Liver (tissue), 9 donors: ENCODE results near the gene GRK5. TPM values are rescaled to one million over a fixed set of nuclear protein-coding genes. Genes with fewer than 3 reads are reported as not detected.
"Not testable (repeated sequence)": the region's sequence is repeated elsewhere in the genome, so short reads cannot be mapped to it uniquely, and the experiment has no call there.

Experiments
- DNase-seq: peaks from one replicate; pipeline ENCODE4 v3.0.0-alpha.2; 2017; ENCODE audit warnings: low spot score
- H3K27ac ChIP-seq, 2 donors: one replicate each; pipeline ENCODE4 v1.7.0; 2013; ENCODE audit warnings: inconsistent platforms in 2 of 2, low read length in 2 of 2, control low read depth in 1 of 2, low read depth in 1 of 2, mild to moderate bottlenecking in 1 of 2
- H3K27me3 ChIP-seq, 4 donors: one replicate each; pipeline versions ENCODE4 v1.6.1 to v1.7.0; 2013; ENCODE audit warnings: low read length in 3 of 4, inconsistent platforms in 1 of 4, mild to moderate bottlenecking in 1 of 4, moderate library complexity in 1 of 4; ENCODE audit not compliant: control insufficient read depth in 4 of 4, insufficient read depth in 4 of 4
- H3K36me3 ChIP-seq, 4 donors: one replicate each; pipeline versions ENCODE4 v1.6.1 to v1.7.0; 2013; ENCODE audit warnings: low read length in 3 of 4, mild to moderate bottlenecking in 3 of 4, low read depth in 1 of 4, moderate library complexity in 1 of 4; ENCODE audit not compliant: control insufficient read depth in 4 of 4, insufficient read depth in 3 of 4
- H3K4me1 ChIP-seq, 4 donors: one replicate each; pipeline versions ENCODE4 v1.6.1 to v1.7.0; 2013; ENCODE audit warnings: low read length in 3 of 4, mild to moderate bottlenecking in 3 of 4, moderate library complexity in 1 of 4; ENCODE audit not compliant: control insufficient read depth in 4 of 4, insufficient read depth in 4 of 4
- H3K4me3 ChIP-seq, 3 donors: one replicate each; pipeline versions ENCODE4 v1.6.1 to v1.7.0; 2013; ENCODE audit warnings: low read length in 3 of 3, control low read depth in 1 of 3, low read depth in 1 of 3, mild to moderate bottlenecking in 1 of 3
- H3K9ac ChIP-seq, 2 donors: one replicate each; pipeline ENCODE4 v1.7.0; 2013; ENCODE audit warnings: low read length in 2 of 2, mild to moderate bottlenecking in 2 of 2, moderate library complexity in 2 of 2, control low read depth in 1 of 2, low read depth in 1 of 2
- H3K9me3 ChIP-seq, 4 donors: one replicate each; pipeline versions ENCODE4 v1.6.1 to v1.7.0; 2013; ENCODE audit warnings: low read length in 3 of 4; ENCODE audit not compliant: control insufficient read depth in 4 of 4
- CTCF ChIP-seq: fragments of 150-350 bp; IDR thresholded peaks from 2 replicates; pipeline ENCODE4 v1.5.1; 2017; ENCODE audit warnings: improper control_type of control experiment, low read depth, low read length; ENCODE audit not compliant: missing input control
- FOXA1 ChIP-seq: IDR thresholded peaks from 2 replicates; pipeline ENCODE4 v1.6.1; 2016; ENCODE audit warnings: antibody characterized with exemption
- FOXA2 ChIP-seq: IDR thresholded peaks from 2 replicates; pipeline ENCODE4 v1.6.1; 2016; ENCODE audit warnings: antibody characterized with exemption
- GABPA ChIP-seq, 2 donors: IDR thresholded peaks in 1 of 2; conservative IDR thresholded peaks in 1 of 2; 2 replicates each; pipeline ENCODE4 v1.6.1; 2016; ENCODE audit warnings: antibody characterized with exemption in 2 of 2, mild to moderate bottlenecking in 1 of 2, moderate library complexity in 1 of 2
- HNF4A ChIP-seq, 2 donors: conservative IDR thresholded peaks; 2 replicates each; pipeline ENCODE4 v1.6.1; 2016; ENCODE audit warnings: antibody characterized with exemption in 2 of 2, mild to moderate bottlenecking in 2 of 2
- HNF4G ChIP-seq: IDR thresholded peaks from 2 replicates; pipeline ENCODE4 v1.6.1; 2016; ENCODE audit warnings: antibody characterized with exemption
- JUND ChIP-seq, 2 donors: IDR thresholded peaks; 2 replicates each; pipeline ENCODE4 v1.6.1; 2016; ENCODE audit warnings: antibody characterized with exemption in 2 of 2
- MAX ChIP-seq: IDR thresholded peaks from 2 replicates; pipeline ENCODE4 v1.6.1; 2016; ENCODE audit warnings: antibody characterized with exemption
- NR2F2 ChIP-seq: IDR thresholded peaks from 2 replicates; pipeline ENCODE4 v1.6.1; 2016; ENCODE audit warnings: antibody characterized with exemption
- RAD21 ChIP-seq, 2 donors: IDR thresholded peaks; 2 replicates each; pipeline ENCODE4 v1.6.1; 2016; ENCODE audit warnings: antibody characterized with exemption in 2 of 2, mild to moderate bottlenecking in 2 of 2
- RXRA ChIP-seq, 2 donors: IDR thresholded peaks; 2 replicates each; pipeline ENCODE4 v1.6.1; 2017 to 2018; ENCODE audit warnings: antibody characterized with exemption in 2 of 2, mild to moderate bottlenecking in 1 of 2
- SP1 ChIP-seq: IDR thresholded peaks from 2 replicates; pipeline ENCODE4 v1.6.1; 2018; ENCODE audit warnings: antibody characterized with exemption, mild to moderate bottlenecking
- TAF1 ChIP-seq: conservative IDR thresholded peaks from 2 replicates; pipeline ENCODE4 v1.6.1; 2016; ENCODE audit warnings: antibody characterized with exemption, mild to moderate bottlenecking
- YY1 ChIP-seq: IDR thresholded peaks from 2 replicates; pipeline ENCODE4 v1.6.1; 2016; ENCODE audit warnings: antibody characterized with exemption, mild to moderate bottlenecking
- ZBTB33 ChIP-seq: IDR thresholded peaks from 2 replicates; pipeline ENCODE4 v1.6.1; 2016; ENCODE audit warnings: antibody characterized with exemption
- WGBS: extraction: QIAGEN DNeasy Blood & Tissue Kit; methylation state at CpG from one replicate; pipeline ENCODE4 v1.1.7; 2013; 5-methylcytosine and 5-hydroxymethylcytosine counted together
- polyA plus RNA-seq, 2 donors: library from polyadenylated mRNA; stranded (reverse) in 1 of 2; unstranded in 1 of 2; fragments of 200-250 nt in 1 of 2; fragments of >200 nt in 1 of 2; fragmentation: Nextera tagmentation in 1 of 2; extraction: Ambion mirVana in 1 of 2; gene quantifications; one replicate each; pipeline versions ENCODE4 v1.2.1 to v1.2.3, GENCODE V29; 2013 to 2015
- total RNA-seq, 2 donors: library from RNA; depleted of rRNA; stranded (reverse); fragments of >200 nt; gene quantifications; one replicate each; pipeline ENCODE4 v1.2.3, GENCODE V29; 2014
- TF ChIP-seq, protein P1 (sequence below): IDR thresholded peaks from 2 replicates; pipeline ENCODE4 v1.6.1; 2016; ENCODE audit warnings: antibody characterized with exemption
- TF ChIP-seq, protein P2 (sequence below): IDR thresholded peaks from 2 replicates; pipeline ENCODE4 v1.6.1; 2016; ENCODE audit warnings: antibody characterized with exemption, mild to moderate bottlenecking
- donor health status: healthy.
- donor health status: healthy.
- donor health status: healthy.
- donor health status: healthy.
- donor health status: healthy.

GRK5 gene
- total and polyA plus RNA-seq, 4 donors: 2.1 to 6.6 (median 5.1) TPM

- H3K27ac ChIP-seq: peak overlapping the region in 1 of 2 donors; percentile 63
- 97% methylated on average over 3 of the region's 3 CpGs for WGBS
- no peaks in the 10 kb centered on the region for H3K9me3 ChIP-seq
- H3K9ac ChIP-seq: no peak overlapping the region
- no peak for TF ChIP-seq TAF1
- TF ChIP-seq JUND (IDR thresholded peaks at IDR 0.05): no peak
- TF ChIP-seq NR2F2: no peak
- TF ChIP-seq FOXA1: no peak
- no peak for TF ChIP-seq CTCF
- TF ChIP-seq RXRA (IDR thresholded peaks at IDR 0.05): no peak
- TF ChIP-seq FOXA2: no peak
- TF ChIP-seq ZBTB33: no peak
- no peak for TF ChIP-seq GABPA (IDR thresholded peaks at IDR 0.05 in 1 of 2, conservative IDR thresholded peaks at IDR 0.05 in 1 of 2)
- TF ChIP-seq, protein P1, sequence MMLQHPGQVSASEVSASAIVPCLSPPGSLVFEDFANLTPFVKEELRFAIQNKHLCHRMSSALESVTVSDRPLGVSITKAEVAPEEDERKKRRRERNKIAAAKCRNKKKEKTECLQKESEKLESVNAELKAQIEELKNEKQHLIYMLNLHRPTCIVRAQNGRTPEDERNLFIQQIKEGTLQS: no peak
- no peak overlapping the region for H3K4me3 ChIP-seq
- no peaks in the 10 kb centered on the region for H3K27me3 ChIP-seq
- no peak for DNase-seq
- H3K36me3 ChIP-seq: no peaks in the 10 kb centered on the region
- H3K4me1 ChIP-seq: peaks cover 7 to 21% (median 12%) of the 10 kb centered on the region in 4 donors
Observed at GRCh38 chr10:119269737-119270136, 62.4 kb downstream of the GRK5 start.

GRCh38 chr10:119270762-119271366 lies 63.5 kb downstream of the GRK5 start:
- Histone ChIP-seq H3K4me3 (no peak overlapping the region), H3K9ac (no peak overlapping the region), H3K27ac (peak overlapping the region; percentile 33 to 63), H3K36me3 (no peaks in the 10 kb centered on the region), H3K4me1 (peaks cover 7 to 21% (median 12%) of the 10 kb centered on the region in 4 donors), H3K9me3 (no peaks in the 10 kb centered on the region), H3K27me3 (no peaks in the 10 kb centered on the region)
- 20% methylated on average over 18 of the region's 18 CpGs for WGBS
- no peak for DNase-seq
- peak; percentile 18 to 36 for TF ChIP-seq GABPA (IDR thresholded peaks at IDR 0.05 in 1 of 2, conservative IDR thresholded peaks at IDR 0.05 in 1 of 2)
- TF ChIP-seq YY1: no peak
- peak; percentile 60 for TF ChIP-seq NR2F2
- peak; percentile 37 to 50 for TF ChIP-seq RAD21 (IDR thresholded peaks at IDR 0.05)
- TF ChIP-seq FOXA1: no peak
- peak; percentile 64 to 76 for TF ChIP-seq HNF4A (conservative IDR thresholded peaks at IDR 0.05)
- TF ChIP-seq FOXA2: no peak
- peak; percentile 66 for TF ChIP-seq SP1
- peak; percentile 26 for TF ChIP-seq HNF4G
- TF ChIP-seq, protein P1: no peak
- TF ChIP-seq TAF1: peak; percentile 39
- TF ChIP-seq RXRA (IDR thresholded peaks at IDR 0.05): peak; percentile 48 to 59
- TF ChIP-seq, protein P2, sequence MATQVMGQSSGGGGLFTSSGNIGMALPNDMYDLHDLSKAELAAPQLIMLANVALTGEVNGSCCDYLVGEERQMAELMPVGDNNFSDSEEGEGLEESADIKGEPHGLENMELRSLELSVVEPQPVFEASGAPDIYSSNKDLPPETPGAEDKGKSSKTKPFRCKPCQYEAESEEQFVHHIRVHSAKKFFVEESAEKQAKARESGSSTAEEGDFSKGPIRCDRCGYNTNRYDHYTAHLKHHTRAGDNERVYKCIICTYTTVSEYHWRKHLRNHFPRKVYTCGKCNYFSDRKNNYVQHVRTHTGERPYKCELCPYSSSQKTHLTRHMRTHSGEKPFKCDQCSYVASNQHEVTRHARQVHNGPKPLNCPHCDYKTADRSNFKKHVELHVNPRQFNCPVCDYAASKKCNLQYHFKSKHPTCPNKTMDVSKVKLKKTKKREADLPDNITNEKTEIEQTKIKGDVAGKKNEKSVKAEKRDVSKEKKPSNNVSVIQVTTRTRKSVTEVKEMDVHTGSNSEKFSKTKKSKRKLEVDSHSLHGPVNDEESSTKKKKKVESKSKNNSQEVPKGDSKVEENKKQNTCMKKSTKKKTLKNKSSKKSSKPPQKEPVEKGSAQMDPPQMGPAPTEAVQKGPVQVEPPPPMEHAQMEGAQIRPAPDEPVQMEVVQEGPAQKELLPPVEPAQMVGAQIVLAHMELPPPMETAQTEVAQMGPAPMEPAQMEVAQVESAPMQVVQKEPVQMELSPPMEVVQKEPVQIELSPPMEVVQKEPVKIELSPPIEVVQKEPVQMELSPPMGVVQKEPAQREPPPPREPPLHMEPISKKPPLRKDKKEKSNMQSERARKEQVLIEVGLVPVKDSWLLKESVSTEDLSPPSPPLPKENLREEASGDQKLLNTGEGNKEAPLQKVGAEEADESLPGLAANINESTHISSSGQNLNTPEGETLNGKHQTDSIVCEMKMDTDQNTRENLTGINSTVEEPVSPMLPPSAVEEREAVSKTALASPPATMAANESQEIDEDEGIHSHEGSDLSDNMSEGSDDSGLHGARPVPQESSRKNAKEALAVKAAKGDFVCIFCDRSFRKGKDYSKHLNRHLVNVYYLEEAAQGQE: peak; percentile 24
- peak; percentile 61 for TF ChIP-seq MAX

DNA sequence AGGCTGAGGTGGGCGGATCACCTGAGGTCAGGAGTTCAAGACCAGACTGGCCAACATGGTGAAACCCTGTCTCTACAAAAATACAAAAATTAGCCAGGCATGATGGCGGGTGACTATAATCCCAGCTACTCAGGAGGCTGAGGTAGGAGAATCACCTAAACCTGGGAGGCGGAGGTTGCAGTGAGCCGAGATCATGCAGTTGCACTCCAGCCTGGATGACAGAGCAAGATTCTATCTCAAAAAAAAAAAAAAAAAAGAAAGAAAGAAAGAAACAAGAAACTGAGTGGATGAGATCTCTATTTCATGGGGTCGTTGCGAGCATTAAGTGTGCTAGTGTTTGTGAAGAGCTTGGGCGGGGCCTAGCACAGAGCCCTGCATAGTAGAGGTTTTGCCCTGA lies 65.0 kb downstream of the GRK5 start:
- H3K4me3 ChIP-seq, H3K9ac ChIP-seq, H3K9me3 ChIP-seq, H3K36me3 ChIP-seq, DNase-seq, H3K27me3 ChIP-seq: not testable (repeated sequence)
- 96% methylated on average over 7 of the region's 7 CpGs for WGBS
- peaks cover 7 to 21% (median 12%) of the 10 kb centered on the region in 4 donors for H3K4me1 ChIP-seq
- H3K27ac ChIP-seq: peak overlapping the region; percentile 33 to 63
